Right lobe of liver (tissue), 6 donors: ENCODE data around the gene STXBP2. TPM values are rescaled to one million over a fixed set of nuclear protein-coding genes. Genes with fewer than 3 reads are reported as not detected.
A peak's percentile ranks its signal among the peaks of the same experiment; 100 is the strongest.

Experiments used
- ATAC-seq, 4 donors: fragments of 200-7000 bp; cut with Tn5 transposase; one replicate each; pipeline ENCODE4 v1.9.1; 2020; ENCODE audit warnings: mild to moderate bottlenecking in 4 of 4, moderate library complexity in 4 of 4
- DNase-seq, 3 donors: peaks; one replicate each; pipeline ENCODE4 v3.0.0-alpha.2; 2020
- H3K27ac ChIP-seq, 3 donors: fragments of 200-600 bp; one replicate each; pipeline ENCODE4 v1.8.0; 2022
- H3K27me3 ChIP-seq, 2 donors: fragments of 200-600 bp; one replicate each; pipeline ENCODE4 v1.8.0; 2022
- H3K36me3 ChIP-seq, 4 donors: fragments of 200-600 bp; sonication (generic) in 1 of 4; one replicate each; pipeline versions ENCODE4 v1.5.1 to v1.8.0; 2017 to 2022; ENCODE audit warnings: control low read depth in 1 of 4
- H3K4me1 ChIP-seq, 4 donors: fragments of 200-600 bp; sonication (generic) in 1 of 4; one replicate each; pipeline versions ENCODE4 v1.5.1 to v1.8.0; 2017 to 2022; ENCODE audit warnings: control low read depth in 1 of 4
- H3K4me3 ChIP-seq, 3 donors: fragments of 200-600 bp; one replicate each; pipeline ENCODE4 v1.8.0; 2022
- H3K9me3 ChIP-seq, 4 donors: fragments of 200-600 bp; sonication (generic) in 1 of 4; one replicate each; pipeline versions ENCODE4 v1.5.1 to v1.8.0; 2017 to 2022; ENCODE audit warnings: control low read depth in 1 of 4
- CTCF ChIP-seq, 4 donors: fragments of 200-600 bp in 3 of 4; fragments of 450-650 bp in 1 of 4; IDR thresholded peaks; one replicate each; pipeline versions ENCODE4 v1.5.1 to v1.8.0; 2016 to 2022; ENCODE audit warnings: antibody characterized with exemption in 4 of 4, mild to moderate bottlenecking in 2 of 4
- POLR2A ChIP-seq: fragments of 450-650 bp; IDR thresholded peaks from one replicate; pipeline ENCODE4 v1.6.1; 2017; ENCODE audit warnings: antibody characterized with exemption, mild to moderate bottlenecking
- WGBS: methylation state at CpG from one replicate; pipeline ENCODE4 v1.1.6; 2018; ENCODE audit warnings: low coverage, low lambda C conversion rate; ENCODE audit not compliant: insufficient coverage; ENCODE audit errors: missing lambda C conversion rate; 5-methylcytosine and 5-hydroxymethylcytosine counted together
- intact Hi-C, 2 donors: fragments of 100-400 bp; cut with DNase I; formaldehyde crosslinking; loops; one replicate each; pipeline versions ENCODE4 v1.11.2 to v1.14.1; 2022
- total RNA-seq, 6 experiments: library from RNA; depleted of rRNA in 2 of 6; stranded (reverse); fragments of >200 nt in 2 of 6; fragmentation: NEBNext Ultra II Directional in 3 of 6; extraction: Animal tissue kit (Norgen Biotek cat#: 25700) in 3 of 6; gene quantifications; one replicate each; pipeline versions ENCODE4 v1.1.0 to v1.2.4, GENCODE V29; 2016 to 2023
- donor health status: DM: no; HTN: yes; CAD: no.
- donor health status: DM: no; HTN: no; CAD: no.
- donor health status: DM: no; HTN: no; CAD: no.
- donor health status: DM: no; HTN: yes; CAD: no.
- donor health status: DM: no; HTN: yes; CAD: no.

STXBP2 gene
- total RNA-seq, 6 experiments from 2014 or later: 27.5 to 45.7 (median 39.1) TPM

- Histone ChIP-seq H3K36me3 (no peaks in the 10 kb centered on the region), H3K4me3 (no peak overlapping the region), H3K27ac (no peak overlapping the region), H3K27me3 (no peaks in the 10 kb centered on the region), H3K4me1 (peaks cover 0 to 9% (median 3%) of the 10 kb centered on the region in 4 donors), H3K9me3 (no peaks in the 10 kb centered on the region)
- no peak for ATAC-seq
- DNase-seq: no peak
- TF ChIP-seq POLR2A (no peak), CTCF (IDR thresholded peaks at IDR 0.05) (no peak)
- WGBS: 77% methylated on average over 8 of the region's 15 CpGs
- intact Hi-C loops: no loop called here
Measured at GRCh38 chr19:7648265-7649014, 11.5 kb downstream of the STXBP2 start.

- WGBS: 67% methylated on average over 1 of the region's 2 CpGs
- TF ChIP-seq POLR2A: no peak
- TF ChIP-seq CTCF (IDR thresholded peaks at IDR 0.05): no peak
- no peaks in the 10 kb centered on the region for H3K9me3 ChIP-seq
- no peak overlapping the region for H3K4me3 ChIP-seq
- no peak overlapping the region for H3K27ac ChIP-seq
- no peaks in the 10 kb centered on the region for H3K27me3 ChIP-seq
- ATAC-seq (no peak), DNase-seq (no peak)
- H3K36me3 ChIP-seq: no peaks in the 10 kb centered on the region
- H3K4me1 ChIP-seq: peaks cover 0 to 9% (median 3%) of the 10 kb centered on the region in 4 donors
- intact Hi-C loops: no loop called here
Measured at GRCh38 chr19:7650148-7650547, 13.2 kb downstream of the STXBP2 start.

GRCh38 chr19:7652061-7652641, 15.2 kb downstream of the STXBP2 start:
- intact Hi-C loops: no loop called here
- WGBS: under 1% methylated on average over 27 of the region's 28 CpGs
- peaks cover 0 to 9% (median 3%) of the 10 kb centered on the region in 4 donors for H3K4me1 ChIP-seq
- H3K9me3 ChIP-seq: no peaks in the 10 kb centered on the region
- H3K4me3 ChIP-seq: no peak overlapping the region
- DNase-seq: peak; percentile 79 to 91 (median 90)
- ATAC-seq: peak; percentile 86 to 92 (median 90)
- no peaks in the 10 kb centered on the region for H3K27me3 ChIP-seq
- H3K36me3 ChIP-seq: no peaks in the 10 kb centered on the region
- peak overlapping the region in 1 of 3 donors; percentile 19 for H3K27ac ChIP-seq
- TF ChIP-seq POLR2A: no peak
- peak; percentile 97 to 99 (median 98) for TF ChIP-seq CTCF (IDR thresholded peaks at IDR 0.05)

GRCh38 chr19:7654401-7654800, 17.5 kb downstream of the STXBP2 start:
- H3K4me3 ChIP-seq: no peak overlapping the region

More at GRCh38 chr19:7654401-7654800, 17.5 kb downstream of the STXBP2 start:
- WGBS: 85% methylated on average over 8 of the region's 8 CpGs
- TF ChIP-seq POLR2A (no peak), CTCF (IDR thresholded peaks at IDR 0.05) (no peak)
- peaks cover 0 to 9% (median 3%) of the 10 kb centered on the region in 4 donors for H3K4me1 ChIP-seq
- intact Hi-C loops: no loop called here
- no peaks in the 10 kb centered on the region for H3K36me3 ChIP-seq
- ATAC-seq (no peak), DNase-seq (no peak)
- no peaks in the 10 kb centered on the region for H3K27me3 ChIP-seq
- H3K9me3 ChIP-seq: no peaks in the 10 kb centered on the region
- H3K27ac ChIP-seq: no peak overlapping the region
